H9 (cell line): Measurements from ENCODE around the gene LYPD5. TPM values are rescaled to one million over a fixed set of nuclear protein-coding genes. Genes with fewer than 3 reads are reported as not detected.

ENCODE experiments used
- DNase-seq: peaks from one replicate; pipeline ENCODE4 v3.0.0-alpha.2; 2017
- H2AFZ ChIP-seq: one replicate; pipeline ENCODE4 v1.6.1; 2013; ENCODE audit warnings: mild to moderate bottlenecking, low read length, control low read depth, moderate library complexity
- H2AK5ac ChIP-seq: 2 replicates; pipeline ENCODE4 v1.6.1; 2013; ENCODE audit warnings: low read length, control low read depth, mixed read lengths; ENCODE audit not compliant: insufficient read length
- H2BK120ac ChIP-seq: one replicate; pipeline ENCODE4 v1.6.1; 2013; ENCODE audit warnings: low read depth, mild to moderate bottlenecking, low read length, control low read depth, inconsistent platforms; ENCODE audit not compliant: poor library complexity, severe bottlenecking
- H2BK12ac ChIP-seq: 2 replicates; pipeline ENCODE4 v1.6.1; 2013; ENCODE audit warnings: low read length, control low read depth, mixed read lengths, low read depth; ENCODE audit not compliant: insufficient read length
- H2BK15ac ChIP-seq: 2 replicates; pipeline ENCODE4 v1.6.1; 2013; ENCODE audit warnings: low read depth, low read length, control low read depth
- H2BK20ac ChIP-seq: one replicate; pipeline ENCODE4 v1.6.1; 2013; ENCODE audit warnings: low read depth, mild to moderate bottlenecking, low read length, control low read depth, inconsistent platforms; ENCODE audit not compliant: poor library complexity, severe bottlenecking
- H2BK5ac ChIP-seq: 2 replicates; pipeline ENCODE4 v1.6.1; 2013; ENCODE audit warnings: low read length, control low read depth, mixed read lengths; ENCODE audit not compliant: insufficient read length
- H3K14ac ChIP-seq: 2 replicates; pipeline ENCODE4 v1.6.1; 2013; ENCODE audit warnings: low read length, control low read depth; ENCODE audit not compliant: insufficient read depth
- H3K18ac ChIP-seq: 2 replicates; pipeline ENCODE4 v1.6.1; 2013; ENCODE audit warnings: low read depth, mild to moderate bottlenecking, mixed read lengths, low read length, control low read depth; ENCODE audit not compliant: insufficient read length
- H3K23ac ChIP-seq: 2 replicates; pipeline ENCODE4 v1.6.1; 2013; ENCODE audit warnings: low read length, control low read depth, mixed read lengths, low read depth; ENCODE audit not compliant: insufficient read length
- H3K23me2 ChIP-seq: 2 replicates; pipeline ENCODE4 v1.6.1; 2013; ENCODE audit warnings: low read depth, mild to moderate bottlenecking, mixed read lengths, low read length, control low read depth; ENCODE audit not compliant: insufficient read length, poor library complexity, severe bottlenecking
- H3K27ac ChIP-seq: 2 replicates; pipeline ENCODE4 v1.5.1; 2013; ENCODE audit warnings: low read length, control low read depth, mixed read lengths, low read depth; ENCODE audit not compliant: insufficient read length
- H3K27me3 ChIP-seq: 2 replicates; pipeline ENCODE4 v1.6.1; 2013; ENCODE audit warnings: low read length, control low read depth, inconsistent platforms; ENCODE audit not compliant: insufficient read depth
- H3K4ac ChIP-seq: 2 replicates; pipeline ENCODE4 v1.6.1; 2013; ENCODE audit warnings: low read depth, mild to moderate bottlenecking, control low read depth, inconsistent platforms, low read length, moderate library complexity
- H3K4me1 ChIP-seq: 2 replicates; pipeline ENCODE4 v1.6.1; 2013; ENCODE audit warnings: low read length, control low read depth, inconsistent platforms; ENCODE audit not compliant: insufficient read depth
- H3K4me2 ChIP-seq: 2 replicates; pipeline ENCODE4 v1.6.1; 2013; ENCODE audit warnings: low read length, control low read depth, mixed read lengths; ENCODE audit not compliant: insufficient read length, insufficient read depth
- H3K56ac ChIP-seq: 2 replicates; pipeline ENCODE4 v1.6.1; 2013; ENCODE audit warnings: low read depth, mild to moderate bottlenecking, mixed read lengths, low read length, control low read depth; ENCODE audit not compliant: insufficient read length
- H3K79me1 ChIP-seq: 2 replicates; pipeline ENCODE4 v1.6.1; 2013; ENCODE audit warnings: low read depth, mild to moderate bottlenecking, moderate library complexity, low read length, control low read depth, inconsistent platforms; ENCODE audit not compliant: insufficient read depth, poor library complexity, severe bottlenecking
- H3K79me2 ChIP-seq: 2 replicates; pipeline ENCODE4 v1.6.1; 2013; ENCODE audit warnings: low read length, control low read depth, inconsistent platforms; ENCODE audit not compliant: insufficient read depth
- H3K9ac ChIP-seq: 2 replicates; pipeline ENCODE4 v1.6.1; 2013; ENCODE audit warnings: low read length, control low read depth, mixed read lengths; ENCODE audit not compliant: insufficient read length; ENCODE audit errors: extremely low read depth
- H3K9me3 ChIP-seq: one replicate; pipeline ENCODE4 v1.6.1; 2013; ENCODE audit warnings: low read depth, low read length, inconsistent platforms; ENCODE audit not compliant: control insufficient read depth
- H3T11ph ChIP-seq: one replicate; pipeline ENCODE4 v1.6.1; 2013; ENCODE audit warnings: mild to moderate bottlenecking, low read length, control low read depth, inconsistent platforms
- H4K20me1 ChIP-seq: one replicate; pipeline ENCODE4 v1.6.1; 2013; ENCODE audit not compliant: control insufficient read depth, insufficient read length, insufficient read depth
- H4K5ac ChIP-seq: 2 replicates; pipeline ENCODE4 v1.6.1; 2013; ENCODE audit warnings: low read depth, mild to moderate bottlenecking, mixed read lengths, low read length, control low read depth; ENCODE audit not compliant: insufficient read length
- H4K8ac ChIP-seq: replicated peaks from 2 replicates; pipeline ENCODE4 v1.6.1; 2013; ENCODE audit warnings: low read length, control low read depth, mixed read lengths, low read depth; ENCODE audit not compliant: insufficient read length
- H4K91ac ChIP-seq: 2 replicates; pipeline ENCODE4 v1.6.1; 2013; ENCODE audit warnings: low read depth, mild to moderate bottlenecking, moderate library complexity, mixed read lengths, low read length, control low read depth; ENCODE audit not compliant: insufficient read length
- H3K27ac Mint-ChIP-seq, 3 experiments: 2 replicates in 2 of 3; 3 replicates in 1 of 3; pipeline ENCODE4 v1.8.0; 2020 to 2021; ENCODE audit warnings: mixed read lengths in 3 of 3, mild to moderate bottlenecking in 1 of 3, moderate library complexity in 1 of 3
- H3K27me3 Mint-ChIP-seq: 2 replicates; pipeline ENCODE4 v1.8.0; 2021; ENCODE audit warnings: low read depth, mild to moderate bottlenecking, moderate library complexity, mixed read lengths
- H3K36me3 Mint-ChIP-seq, 3 experiments: 2 replicates in 2 of 3; 3 replicates in 1 of 3; pipeline ENCODE4 v1.8.0; 2020 to 2021; ENCODE audit warnings: low read depth in 3 of 3, mixed read lengths in 3 of 3; ENCODE audit not compliant: insufficient read depth in 1 of 3
- H3K4me1 Mint-ChIP-seq, 2 experiments: 2 replicates each; pipeline ENCODE4 v1.8.0; 2020; ENCODE audit warnings: mixed read lengths in 2 of 2
- H3K4me3 Mint-ChIP-seq, 2 experiments: 2 replicates in 1 of 2; 3 replicates in 1 of 2; pipeline ENCODE4 v1.8.0; 2020 to 2021; ENCODE audit warnings: mild to moderate bottlenecking in 2 of 2, mixed read lengths in 2 of 2, moderate library complexity in 1 of 2
- H3K9me3 Mint-ChIP-seq, 2 experiments: 2 replicates in 1 of 2; 3 replicates in 1 of 2; pipeline ENCODE4 v1.8.0; 2020; ENCODE audit warnings: mild to moderate bottlenecking in 2 of 2, mixed read lengths in 2 of 2, moderate library complexity in 1 of 2
- CTCF ChIP-seq: fragments of 200-600 bp; sonication (generic); conservative IDR thresholded peaks from 3 replicates; pipeline ENCODE4 v1.8.0; 2021; ENCODE audit warnings: antibody characterized with exemption, mild to moderate bottlenecking
- WGBS: extraction: QIAGEN DNeasy Blood & Tissue Kit; methylation state at CpG from one replicate; pipeline ENCODE4 v1.1.7; 2013; ENCODE audit warnings: missing lambda C conversion rate, low lambda C conversion rate, mixed read lengths; ENCODE audit not compliant: insufficient read length; ENCODE audit errors: extremely low coverage; 5-methylcytosine and 5-hydroxymethylcytosine counted together
- total RNA-seq: library from RNA; stranded (reverse); gene quantifications from 2 replicates; pipeline ENCODE4 v1.2.1, GENCODE V29; 2021

The LYPD5 gene
- total RNA-seq, 1 experiment from 2014 or later = 0.50 TPM

GRCh38 chr19:43773725-43774102 lies 28.5 kb downstream of the LYPD5 start:
- H2BK15ac ChIP-seq = no peak overlapping the region
- H2BK12ac ChIP-seq = no peak overlapping the region
- H3K4me1 Mint-ChIP-seq = peaks cover 32 to 42% of the 10 kb centered on the region in 2 experiments
- H3K4ac ChIP-seq = no peak overlapping the region
- peak overlapping the region; percentile 56 to 79 for H3K4me3 Mint-ChIP-seq
- no peak overlapping the region for H2BK20ac ChIP-seq
- H4K5ac ChIP-seq = no peak overlapping the region
- H3K79me1 ChIP-seq = no peaks in the 10 kb centered on the region
- TF ChIP-seq CTCF = no peak
- H3K23me2 ChIP-seq = peaks cover 7% of the 10 kb centered on the region
- no peaks in the 10 kb centered on the region for H3K79me2 ChIP-seq
- no CpG with 5 or more reads among the region's 5 CpGs for whole genome bisulfite sequencing
- H3K9ac ChIP-seq = no peak overlapping the region
- H3K14ac ChIP-seq = no peak overlapping the region
- no peak overlapping the region for H3K18ac ChIP-seq
- H4K91ac ChIP-seq = no peak overlapping the region
- no peak overlapping the region for H2BK5ac ChIP-seq
- H3K27me3 Mint-ChIP-seq = peaks cover 93% of the 10 kb centered on the region
- no peak overlapping the region for H4K8ac ChIP-seq
- no peak overlapping the region for H3K56ac ChIP-seq
- no peaks in the 10 kb centered on the region; a peak in 1 of 5 replicates for H3K9me3 Mint-ChIP-seq
- H3K23ac ChIP-seq = no peak overlapping the region
- no peaks in the 10 kb centered on the region for H4K20me1 ChIP-seq
- no peak overlapping the region for H3K27ac ChIP-seq
- no peak for DNase-seq
- H3K4me2 ChIP-seq = peak overlapping the region; percentile 57
- no peaks in the 10 kb centered on the region for H3K9me3 ChIP-seq
- H3K36me3 Mint-ChIP-seq = no peaks in the 10 kb centered on the region; a peak in 2 of 7 replicates
- peaks cover 12% of the 10 kb centered on the region; the same call in 1 of the 2 replicates for H3K27me3 ChIP-seq
- no peak overlapping the region for H3T11ph ChIP-seq
- no peak overlapping the region for H2AK5ac ChIP-seq
- H3K4me1 ChIP-seq = peaks cover 7% of the 10 kb centered on the region; the same call in 1 of the 2 replicates
- H2AFZ ChIP-seq = peak overlapping the region; percentile 24
- H3K27ac Mint-ChIP-seq = no peak overlapping the region
- H2BK120ac ChIP-seq = no peak overlapping the region
